Mucosa of gallbladder (tissue), 1 donor: Measurements from ENCODE around the gene ABLIM1. TPM values are rescaled to one million over a fixed set of nuclear protein-coding genes. Genes with fewer than 3 reads are reported as not detected.
"Not testable (repeated sequence)": the region's sequence is repeated elsewhere in the genome, so short reads cannot be mapped to it uniquely, and the experiment has no call there.

ENCODE experiments used
- DNase-seq: peaks from one replicate; pipeline ENCODE4 v3.0.0-alpha.2; 2020; ENCODE audit warnings: low spot score
- total RNA-seq: library from RNA; stranded (reverse); gene quantifications from one replicate; pipeline ENCODE4 v1.2.1, GENCODE V29; 2021
- donor health status: DM: no; HTN: no; CAD: no.

Gene ABLIM1
- 103 TPM for total RNA-seq

DNA sequence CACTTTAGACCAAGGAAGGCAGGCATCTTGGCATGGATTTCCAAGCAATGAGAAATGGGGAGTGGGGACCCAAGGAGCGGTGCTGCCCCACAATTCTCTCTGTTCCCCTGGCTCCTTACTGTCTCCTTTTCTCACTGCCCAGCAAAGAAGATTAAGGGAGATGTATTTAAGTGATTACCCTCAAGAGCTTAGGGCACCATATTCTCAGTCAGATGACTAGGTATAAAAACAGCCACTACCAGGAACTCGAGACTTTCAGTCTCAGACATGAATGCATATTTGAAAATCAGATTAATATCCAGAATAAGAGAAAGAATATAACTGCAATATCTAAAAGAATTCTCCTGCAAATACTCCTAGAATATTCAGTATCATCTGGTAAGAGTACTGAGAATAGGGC is at the start of gene ABLIM1:
TSS of gene ABLIM1 (minus strand) at position 101 of the 400 bp plus-strand sequence. CDS start at position 26, 75 bp downstream.
- no peak for DNase-seq

DNA sequence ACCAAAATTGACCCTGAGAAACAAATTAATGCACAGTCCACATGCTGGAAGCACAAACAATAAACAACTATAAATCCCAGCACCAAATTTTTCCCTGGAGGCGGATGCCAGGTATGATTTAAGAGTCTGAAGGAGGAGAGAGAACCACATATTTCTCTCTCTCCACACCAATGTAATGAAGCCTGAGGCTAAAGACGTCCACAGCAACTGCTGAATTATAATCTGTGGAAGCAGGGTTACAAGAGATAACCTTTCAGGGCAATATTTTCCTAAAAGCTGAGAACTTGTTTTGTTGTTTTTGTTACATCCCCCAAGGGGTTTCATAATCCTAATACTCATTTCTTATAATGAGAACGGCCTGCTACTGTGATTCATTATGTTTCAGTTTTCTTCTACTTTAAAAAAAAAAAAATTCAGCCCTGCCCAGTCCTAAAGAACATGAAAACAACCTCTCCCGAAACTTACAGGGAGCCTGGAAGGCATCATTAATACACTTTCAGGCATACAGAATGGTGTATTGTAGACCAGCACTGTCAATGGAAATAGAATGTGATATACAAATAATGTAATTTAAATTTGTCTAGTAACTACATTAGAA is 48.5 kb upstream of the ABLIM1 start:
- DNase-seq, result no peak

DNA sequence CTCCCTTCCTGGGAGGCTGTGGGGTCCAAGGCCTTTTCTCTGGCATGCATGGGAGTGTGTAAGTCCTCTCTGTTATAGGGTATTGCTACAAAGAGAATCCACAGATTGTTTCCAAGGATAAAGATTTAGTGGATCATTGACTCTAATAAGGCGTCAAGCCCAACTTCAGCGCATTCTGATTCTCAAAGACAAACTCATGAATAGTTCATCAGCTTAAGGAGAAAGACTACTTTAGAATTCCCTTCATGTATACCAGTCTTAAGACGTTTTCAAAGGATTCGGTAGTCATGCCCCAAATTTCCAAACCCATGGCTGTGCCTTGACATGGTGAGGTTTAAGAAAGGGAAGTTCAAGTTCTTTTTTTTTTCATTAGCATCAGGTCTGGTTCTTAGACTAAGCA is 46.6 kb upstream of the ABLIM1 start:
- no peak for DNase-seq

DNA sequence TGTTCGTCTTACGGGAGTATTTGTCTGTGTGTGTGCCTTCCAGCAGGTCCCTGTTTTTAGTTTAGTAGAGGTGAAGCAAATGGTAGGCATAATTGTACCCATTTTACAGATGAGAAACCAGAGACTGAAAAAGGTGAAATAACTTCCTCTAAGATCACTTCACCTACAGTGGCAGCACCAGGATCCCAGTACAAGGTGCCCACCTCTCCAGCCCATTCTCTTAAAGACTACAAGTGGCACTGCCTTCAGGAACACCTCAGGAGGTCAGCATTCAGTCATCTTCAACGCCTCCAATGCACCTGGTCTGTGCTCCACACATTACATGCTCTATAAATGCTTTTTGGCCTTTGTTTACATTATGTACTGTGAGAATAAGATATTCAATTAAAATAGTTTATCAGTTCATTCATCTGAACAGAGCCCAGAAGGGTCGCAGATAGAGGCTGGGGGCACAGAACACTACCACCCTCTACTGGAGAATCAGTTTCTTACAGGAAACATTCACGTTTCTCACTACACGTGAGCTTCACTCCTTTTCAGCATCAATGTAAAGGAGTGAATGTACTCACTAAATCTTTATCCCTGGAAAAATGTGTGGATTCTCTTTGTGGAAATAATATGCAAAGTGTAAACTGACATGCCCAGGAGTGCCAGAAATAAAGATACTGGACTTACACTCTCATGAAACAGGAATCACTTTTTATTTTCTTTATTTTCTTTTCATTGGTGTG is 45.5 kb upstream of the ABLIM1 start:
- DNase-seq, result no peak

DNA sequence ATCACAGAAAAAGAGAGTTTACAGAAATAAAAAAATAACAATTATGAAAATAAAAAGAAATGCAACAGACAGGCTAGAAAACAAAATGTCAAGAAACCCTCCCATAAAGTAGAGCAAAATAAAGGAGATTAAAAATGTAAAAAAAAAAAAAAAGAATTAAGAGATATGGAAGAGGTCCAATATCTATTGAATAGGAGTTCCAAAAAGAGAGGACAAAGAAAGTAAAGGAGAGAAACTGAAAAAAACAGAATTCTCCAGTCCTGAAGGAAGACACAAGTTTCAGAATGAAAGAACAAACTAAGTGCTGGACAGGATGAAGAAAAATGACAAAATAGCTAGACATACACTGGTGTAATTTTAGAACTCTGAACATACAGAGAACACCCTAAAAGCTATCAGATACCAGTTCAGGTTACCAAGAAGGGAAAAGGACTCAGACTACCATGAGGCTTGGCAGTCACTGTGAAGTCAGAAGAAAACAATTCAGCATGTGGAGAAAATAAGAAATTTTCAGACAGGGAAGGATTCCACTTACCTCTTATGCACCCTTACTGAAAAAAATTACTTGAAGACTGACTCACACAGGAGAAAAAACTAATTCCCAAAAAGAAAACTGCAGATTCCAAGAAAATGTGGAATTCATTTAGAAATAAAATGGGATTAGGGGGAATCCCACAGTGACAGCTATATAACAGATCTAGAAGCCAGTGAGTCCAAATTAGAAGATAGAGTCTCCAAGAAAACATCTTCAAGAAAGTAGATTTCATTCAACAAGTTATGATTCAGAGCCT is 40.4 kb upstream of the ABLIM1 start:
- DNase-seq, result no peak

DNA sequence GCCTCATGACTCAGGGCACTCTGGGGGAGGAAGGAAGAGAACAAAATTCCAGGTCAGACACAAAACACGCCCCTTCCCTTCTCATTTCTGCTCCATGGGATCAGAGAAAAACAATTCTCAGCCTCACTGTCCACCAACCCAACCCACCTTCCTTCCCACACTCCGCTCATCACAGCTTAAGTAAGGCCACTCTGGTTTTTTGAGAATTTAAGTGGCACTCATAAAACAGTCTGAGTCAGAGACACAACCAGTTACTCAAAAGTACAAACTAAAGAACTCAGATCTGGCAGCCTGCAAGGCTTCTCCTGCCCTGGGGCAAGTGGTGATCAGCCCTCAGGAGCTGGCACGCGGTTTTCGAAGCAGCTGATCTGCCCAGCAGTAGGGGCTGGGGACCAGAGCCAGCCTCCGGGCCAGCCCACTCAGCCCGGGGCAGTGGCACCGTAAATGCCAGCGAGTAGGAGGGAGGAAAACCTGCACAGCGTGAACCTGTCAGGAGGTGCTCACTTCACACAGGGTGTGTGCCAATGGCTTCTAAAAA is 39.1 kb upstream of the ABLIM1 start:
- DNase-seq, result no peak

DNA sequence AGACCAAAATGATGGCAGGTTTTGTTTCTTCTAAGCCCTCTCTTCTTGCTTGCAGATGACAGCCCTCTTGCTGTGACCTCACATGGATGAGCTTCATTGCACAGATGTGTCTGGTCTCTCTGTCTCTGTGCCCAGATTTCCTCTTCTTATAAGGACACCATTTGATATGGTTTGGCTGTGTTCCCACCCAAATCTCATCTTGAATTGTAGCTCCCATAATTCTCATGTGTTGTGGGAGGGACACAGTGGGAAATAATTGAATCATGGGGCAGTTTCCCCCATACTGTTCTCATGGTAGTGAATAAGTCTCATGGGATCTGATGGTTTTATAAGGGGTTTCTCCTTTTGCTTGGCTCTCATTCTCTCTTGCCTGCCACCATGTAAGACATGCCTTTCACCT is 38.2 kb upstream of the ABLIM1 start:
- not testable (repeated sequence) for DNase-seq

DNA sequence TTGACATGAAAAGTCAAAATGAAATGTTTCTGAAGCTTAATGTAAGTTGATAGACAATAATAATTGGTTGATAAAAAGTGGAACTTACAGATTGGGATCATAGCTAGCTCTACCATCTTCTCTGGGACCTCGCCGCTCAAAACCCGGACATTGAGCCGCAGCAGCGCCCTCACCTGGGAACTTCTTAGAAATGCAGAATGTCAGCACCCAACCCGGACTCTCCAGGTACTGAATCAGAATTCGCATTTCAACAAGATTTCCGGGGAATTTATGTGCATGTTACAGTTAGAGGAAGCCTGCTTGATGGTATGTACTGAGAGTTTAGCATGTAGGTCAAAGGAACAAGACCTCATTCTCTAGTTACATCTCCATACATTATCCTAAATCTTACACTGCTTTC is 36.7 kb upstream of the ABLIM1 start:
- no peak for DNase-seq

DNA sequence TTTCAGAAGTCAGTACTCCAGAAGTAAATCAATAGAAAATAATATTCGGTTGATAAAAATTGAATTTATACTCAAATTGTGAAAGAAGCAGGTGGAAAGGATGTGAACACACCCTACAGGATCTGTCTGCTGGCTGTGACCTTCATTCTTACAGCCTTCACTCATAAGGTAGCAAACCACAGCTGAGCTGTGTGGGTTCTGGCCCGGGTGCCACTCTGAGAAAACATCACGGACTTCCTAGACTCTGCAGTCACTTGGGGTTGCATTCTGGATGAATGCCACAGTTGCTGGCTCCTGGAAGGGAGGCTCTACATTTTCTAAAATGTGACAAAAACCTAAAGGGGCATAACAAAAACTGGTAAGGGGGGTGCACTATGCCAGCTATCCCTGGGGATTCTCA is 36.0 kb upstream of the ABLIM1 start:
- no peak for DNase-seq

DNA sequence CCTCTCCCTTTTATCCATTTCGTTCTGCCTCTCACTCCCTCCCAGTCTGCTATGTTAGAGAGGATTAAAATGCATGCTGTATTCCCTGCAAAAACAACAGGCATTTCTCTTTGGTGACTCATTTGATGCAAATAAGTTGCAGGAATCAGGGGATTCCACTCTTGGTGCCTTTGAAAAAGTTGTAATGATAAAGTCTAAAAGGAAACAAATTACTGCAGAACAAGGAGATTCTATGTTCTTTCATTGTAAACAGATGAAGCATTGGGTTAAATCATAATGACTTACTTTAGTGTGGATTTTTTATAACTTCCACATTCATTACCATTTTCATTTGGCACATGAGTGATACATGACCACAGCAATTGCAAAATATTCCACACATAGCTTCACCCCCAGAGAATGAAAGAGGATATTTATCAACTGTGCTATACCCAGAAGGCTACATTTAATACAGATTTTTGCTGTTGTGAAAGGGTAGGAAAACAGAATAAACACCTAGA is 33.4 kb upstream of the ABLIM1 start:
- no peak for DNase-seq

DNA sequence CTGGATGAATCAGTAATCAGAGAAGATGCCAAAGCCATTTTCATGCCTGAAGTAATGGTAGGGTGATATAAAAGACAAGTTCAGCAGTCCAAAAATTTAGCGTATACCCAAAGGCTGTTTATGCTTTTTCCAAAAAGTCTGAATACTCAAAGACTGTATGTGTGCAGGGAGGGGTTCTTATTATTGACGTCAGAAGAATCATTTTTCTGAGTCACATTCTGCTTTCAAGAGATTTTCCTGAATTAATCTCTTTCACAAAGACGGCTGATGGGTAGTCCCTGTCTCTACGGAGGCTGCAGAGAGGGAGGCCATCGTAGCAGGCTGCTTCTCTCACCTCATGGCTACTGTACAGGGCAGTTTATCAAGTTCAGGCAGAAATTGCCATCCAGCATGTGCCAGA is 30.7 kb upstream of the ABLIM1 start:
- no peak for DNase-seq

DNA sequence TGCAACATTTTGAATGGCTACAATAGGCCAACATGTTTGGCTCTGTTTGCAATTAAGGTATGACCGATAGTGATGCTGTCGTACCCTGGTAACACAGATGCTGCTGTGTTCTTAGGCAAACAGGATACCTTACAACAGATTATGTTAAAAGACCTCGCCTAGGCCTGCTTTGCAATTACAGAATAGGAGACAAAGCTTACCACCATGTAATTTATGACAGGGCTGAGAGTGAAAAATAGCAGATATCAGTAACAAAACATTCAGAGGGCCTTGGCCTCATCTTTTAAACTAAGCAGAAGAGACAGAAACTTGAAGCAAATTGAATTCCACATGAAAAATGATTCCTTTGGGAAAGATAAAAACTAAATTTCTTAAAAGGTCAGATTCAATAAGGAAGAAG is 29.4 kb upstream of the ABLIM1 start:
- DNase-seq, result no peak

DNA sequence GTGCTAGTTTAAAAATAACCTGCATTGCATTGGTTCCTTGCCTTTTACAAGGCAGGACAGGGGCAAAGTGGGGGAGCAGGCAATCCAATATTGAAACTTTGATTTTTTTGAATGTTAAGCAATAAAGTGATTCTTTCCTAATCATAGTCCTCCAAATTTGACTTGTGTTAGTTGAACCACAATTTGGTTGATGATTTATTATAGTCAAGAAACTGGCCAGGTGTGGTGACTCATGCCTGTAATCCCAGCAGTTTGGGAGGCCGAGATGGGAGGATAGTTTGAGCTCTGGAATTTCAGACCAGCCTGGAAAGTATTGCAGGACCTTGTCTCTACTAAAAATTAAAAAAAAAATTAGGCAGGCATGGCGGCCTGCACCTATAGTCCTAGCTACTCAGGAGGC is 27.9 kb upstream of the ABLIM1 start:
- DNase-seq, result no peak

DNA sequence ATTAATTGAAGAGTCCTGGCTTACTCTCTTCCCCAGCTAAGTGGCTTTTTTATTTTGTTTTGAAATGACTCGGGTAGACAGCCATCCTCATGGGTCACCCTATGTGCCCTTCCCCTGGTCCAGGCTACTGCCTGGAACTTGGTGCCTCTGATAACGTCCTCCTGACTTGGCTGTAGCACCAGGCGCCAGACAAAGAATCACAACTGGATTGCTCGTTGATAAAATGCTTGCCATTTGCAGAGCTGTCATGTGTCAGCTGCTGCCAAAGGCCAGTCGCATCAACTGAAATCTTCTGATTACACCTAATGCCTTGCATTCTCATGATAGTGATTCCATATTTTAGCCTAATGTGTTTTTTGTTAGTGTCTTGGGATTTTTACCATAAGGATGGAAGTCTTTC is 27.4 kb upstream of the ABLIM1 start:
- DNase-seq, result no peak

DNA sequence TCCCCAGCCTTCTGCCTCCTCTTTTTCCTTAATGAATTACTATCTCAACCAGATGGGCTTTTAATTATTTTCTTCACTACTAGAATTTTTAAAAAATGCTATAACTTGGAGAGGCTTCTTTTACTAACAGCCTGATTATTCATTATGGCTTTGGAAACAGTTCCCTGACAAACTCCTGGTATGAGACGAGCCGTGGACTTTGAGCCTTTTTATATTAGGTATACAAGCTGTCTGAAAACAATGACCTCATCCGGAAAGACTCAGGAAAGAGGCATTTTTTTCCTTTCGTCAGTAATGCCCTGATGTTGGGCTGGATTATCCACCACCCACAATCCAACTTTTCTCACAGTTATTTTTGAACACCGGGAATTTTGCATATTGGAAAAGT is 26.7 kb upstream of the ABLIM1 start:
- peak; percentile 51 for DNase-seq

DNA sequence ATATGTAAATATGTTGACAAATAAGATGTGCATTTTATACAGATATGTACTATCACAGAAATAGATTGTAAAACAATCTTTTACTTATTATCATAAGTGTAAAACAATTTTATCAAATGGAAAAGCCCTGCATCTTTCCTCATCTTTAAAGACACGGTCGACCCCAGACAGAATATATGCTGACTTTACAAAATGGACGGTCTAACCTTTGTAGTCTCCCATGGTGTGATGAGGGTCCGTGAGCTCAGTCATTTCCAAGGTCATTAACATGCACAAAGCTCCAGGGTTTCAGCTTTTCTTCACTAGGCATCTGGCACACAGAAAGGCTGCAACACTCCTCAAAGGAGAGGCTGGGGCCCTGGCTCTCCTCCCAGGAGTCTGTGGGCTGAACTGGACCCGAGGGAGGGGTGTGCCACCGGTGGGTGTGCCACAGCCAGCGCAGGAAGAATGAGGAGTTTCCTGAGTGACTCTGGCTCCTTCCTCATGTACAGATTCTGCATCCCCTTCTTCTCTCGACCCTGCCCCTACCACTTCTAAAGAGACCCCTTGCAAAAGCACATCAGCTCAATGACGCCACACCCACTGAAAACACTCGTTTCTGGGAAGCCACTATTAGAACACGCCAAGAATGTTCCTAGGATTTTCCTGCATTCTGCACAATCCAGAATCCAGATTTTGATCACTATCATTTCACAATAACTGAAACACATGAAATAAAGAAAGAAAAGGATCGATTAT is 26.2 kb upstream of the ABLIM1 start:
- DNase-seq, result peak; percentile 59

DNA sequence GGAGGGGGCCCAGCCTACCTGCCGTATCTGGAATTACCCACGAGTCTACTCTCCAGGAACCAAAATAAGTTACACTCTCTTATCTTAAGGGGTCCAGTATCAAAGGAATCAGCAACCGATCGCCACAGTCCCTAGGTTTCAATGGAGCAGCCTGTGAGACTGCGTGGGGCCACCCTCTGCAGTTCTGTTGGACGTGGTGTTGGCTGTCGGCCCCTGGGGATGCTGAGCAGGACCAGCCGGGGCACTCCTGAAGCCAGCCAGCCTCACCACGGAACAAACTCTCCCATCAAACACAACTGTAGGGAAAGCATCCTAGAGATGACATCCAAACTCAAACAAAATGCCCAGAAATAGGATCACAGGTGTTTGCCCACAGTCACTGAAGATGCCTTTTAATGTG is 25.5 kb upstream of the ABLIM1 start:
- DNase-seq, result no peak

DNA sequence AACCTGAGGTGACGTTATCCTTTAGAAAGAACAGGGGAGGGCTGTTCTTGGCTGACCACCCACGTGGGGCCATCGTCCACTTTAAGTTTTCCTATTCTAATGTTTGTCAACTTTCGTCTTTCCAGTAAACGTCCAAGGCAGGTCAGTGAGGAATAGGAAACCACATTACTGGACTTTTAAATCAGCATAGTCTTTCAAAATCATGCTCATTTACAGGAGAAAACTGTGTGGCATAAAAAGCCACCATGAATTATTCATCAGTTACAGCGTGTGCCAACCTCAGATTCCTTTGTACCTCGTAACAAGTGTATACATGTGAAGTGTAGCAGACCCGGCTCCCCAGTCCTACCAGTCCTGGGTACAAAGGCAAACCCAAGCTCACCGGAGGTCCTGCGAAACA is 25.1 kb upstream of the ABLIM1 start:
- no peak for DNase-seq

DNA sequence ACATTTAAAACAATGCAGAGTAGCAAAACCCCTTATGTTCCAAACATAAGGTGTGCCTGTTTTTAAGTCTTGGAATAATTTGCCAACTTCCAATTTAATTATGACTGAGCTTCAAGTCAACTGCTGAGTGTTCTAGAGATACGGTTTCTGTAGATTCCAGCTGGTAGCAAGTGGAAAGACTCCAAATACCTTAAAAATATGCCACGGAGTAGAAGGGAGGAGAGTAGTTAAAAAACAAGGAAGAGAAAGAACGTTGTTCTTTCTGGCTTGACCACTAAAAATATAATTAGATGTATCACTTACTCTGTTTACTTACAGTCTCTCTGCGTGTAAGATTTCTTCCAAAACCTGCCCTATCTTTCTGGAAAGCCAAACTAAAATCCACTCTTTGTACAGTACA is 24.5 kb upstream of the ABLIM1 start:
- DNase-seq, result no peak

DNA sequence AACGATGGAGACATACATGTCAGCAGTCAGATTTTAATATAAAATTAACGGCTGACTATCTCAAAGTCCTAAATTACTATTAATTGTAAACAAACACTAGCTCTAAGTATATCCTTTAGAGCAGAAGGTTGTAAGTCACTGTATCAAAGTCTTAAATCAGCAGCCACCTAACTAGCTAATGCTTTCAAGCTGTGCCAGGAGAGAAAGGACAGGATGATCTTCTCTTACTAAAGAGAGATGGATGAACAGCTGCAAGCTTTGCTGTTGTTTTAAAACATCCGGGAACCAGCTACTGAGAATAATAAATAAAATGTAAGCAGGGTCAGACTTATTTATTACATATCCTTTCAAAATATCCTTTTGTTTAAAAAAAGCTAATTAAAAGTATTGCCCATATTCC is 24.0 kb upstream of the ABLIM1 start:
- DNase-seq, result no peak

DNA sequence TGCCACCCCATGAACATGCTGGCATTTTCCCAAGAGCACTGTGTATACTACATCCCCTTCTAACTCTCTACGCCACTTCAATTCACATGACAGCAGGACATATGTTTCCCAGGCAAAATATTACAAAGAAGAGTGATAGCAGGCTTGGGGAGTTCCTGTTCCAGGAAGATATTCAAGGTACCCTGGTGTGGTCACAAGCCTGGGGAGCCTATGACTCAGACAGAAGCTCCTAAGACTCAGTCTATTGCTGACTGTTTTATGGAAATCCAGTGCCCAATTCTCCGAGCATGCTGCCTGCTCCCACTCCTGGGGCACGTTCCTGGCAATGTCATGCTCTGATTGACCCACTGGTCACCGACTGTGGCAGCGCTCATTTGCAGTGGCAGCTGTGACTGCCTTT is 23.5 kb upstream of the ABLIM1 start:
- DNase-seq, result peak; percentile 11
